Activated T-cell treated with anti-CD3 and anti-CD28 coated beads for 1 hour (primary cell): ENCODE results near the gene CTNNBIP1.
A peak's percentile ranks its signal among the peaks of the same experiment; 100 is the strongest.
"Not testable (repeated sequence)": the region's sequence is repeated elsewhere in the genome, so short reads cannot be mapped to it uniquely, and the experiment has no call there.

Source experiments
- DNase-seq: peaks from one replicate; pipeline ENCODE4 v3.0.0-alpha.2; 2020; ENCODE audit warnings: low read depth

CTNNBIP1 gene

DNA sequence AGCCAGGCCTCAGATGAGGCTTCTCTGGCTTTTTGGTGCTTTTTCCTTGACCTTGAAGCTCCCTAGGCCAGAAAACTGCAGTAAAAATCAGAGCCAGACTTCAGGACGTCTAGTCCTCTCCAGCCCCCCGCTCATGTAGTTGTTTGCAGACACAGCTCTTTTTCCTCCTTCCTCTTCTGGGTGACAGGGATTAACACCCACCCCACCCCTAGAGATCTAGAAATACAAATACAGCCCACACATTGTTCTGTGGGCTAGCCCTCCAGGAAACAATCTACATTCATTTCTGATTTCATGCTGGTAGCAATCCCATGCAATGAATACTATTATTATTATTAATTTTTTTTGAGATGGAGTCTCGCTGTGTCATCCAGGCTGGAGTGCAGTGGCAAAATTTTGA lies 76.4 kb downstream of the CTNNBIP1 start:
- DNase-seq: no peak

DNA sequence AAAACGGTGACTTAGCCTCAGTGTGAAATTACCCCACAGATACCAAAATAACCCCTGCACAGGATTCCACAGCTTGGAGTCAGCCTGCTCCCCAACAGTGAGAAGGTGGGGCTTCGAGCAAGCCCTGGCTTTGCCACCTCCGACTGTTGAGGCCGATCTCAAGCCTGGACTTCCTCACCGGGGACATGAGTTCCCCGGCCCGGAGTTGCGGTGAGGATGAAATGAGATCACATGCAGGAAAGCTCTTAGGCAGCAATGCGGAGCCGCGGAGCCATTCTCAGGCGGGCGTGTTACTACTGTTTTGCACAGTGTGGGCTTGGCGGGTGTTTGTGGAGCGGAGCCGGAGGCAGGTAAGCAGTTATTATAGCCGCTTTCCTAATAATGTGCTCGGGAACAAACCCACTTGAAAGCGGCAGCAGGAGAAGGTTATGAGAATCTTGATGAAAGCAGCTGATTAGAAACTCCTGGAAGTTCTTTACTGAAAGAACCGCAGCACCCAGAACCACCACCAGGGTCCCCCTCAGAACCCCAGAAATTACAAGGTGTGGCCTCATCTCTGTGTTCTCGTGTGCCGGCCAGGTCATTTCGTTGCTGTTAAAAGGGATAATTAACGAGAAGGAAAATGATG lies 82.4 kb downstream of the CTNNBIP1 start:
- no peak for DNase-seq

DNA sequence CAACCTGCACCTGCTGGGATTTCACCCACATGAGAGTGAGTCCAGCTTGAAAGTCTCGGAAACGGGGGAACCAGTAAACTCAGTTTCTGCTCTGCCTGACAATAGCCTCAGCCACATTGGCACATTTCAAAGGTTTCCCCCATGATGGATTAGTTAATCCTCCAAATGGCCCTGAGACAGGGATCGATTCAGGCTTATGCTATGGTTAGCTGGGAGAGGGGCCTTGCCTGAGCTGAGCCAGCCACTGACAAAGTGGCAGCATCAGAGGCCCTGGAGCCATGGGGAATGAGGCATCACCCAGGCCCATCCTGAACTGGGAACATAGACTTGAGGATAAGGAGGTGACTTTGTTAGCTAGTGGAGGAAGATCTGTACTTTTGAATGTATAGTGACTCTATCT lies 83.5 kb downstream of the CTNNBIP1 start:
- DNase-seq: no peak

DNA sequence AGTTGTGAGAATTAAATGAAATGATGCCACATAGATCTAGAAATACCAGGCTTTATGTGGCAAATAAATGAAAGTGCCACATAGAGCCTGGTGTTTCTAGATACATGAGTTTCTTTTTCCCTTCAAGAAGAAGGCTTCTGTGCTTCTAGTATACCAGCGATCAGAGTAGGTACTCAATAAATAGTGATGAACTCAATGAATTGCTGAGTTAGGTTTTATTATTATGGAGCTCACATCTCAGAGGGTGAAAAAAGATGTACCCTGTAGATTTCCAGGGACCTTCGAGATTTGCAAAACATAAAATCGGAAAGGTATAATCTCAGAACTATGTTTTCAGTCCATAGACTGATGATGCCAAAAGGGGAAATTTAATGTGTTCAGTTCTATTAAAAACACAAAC lies 84.0 kb downstream of the CTNNBIP1 start:
- no peak for DNase-seq

DNA sequence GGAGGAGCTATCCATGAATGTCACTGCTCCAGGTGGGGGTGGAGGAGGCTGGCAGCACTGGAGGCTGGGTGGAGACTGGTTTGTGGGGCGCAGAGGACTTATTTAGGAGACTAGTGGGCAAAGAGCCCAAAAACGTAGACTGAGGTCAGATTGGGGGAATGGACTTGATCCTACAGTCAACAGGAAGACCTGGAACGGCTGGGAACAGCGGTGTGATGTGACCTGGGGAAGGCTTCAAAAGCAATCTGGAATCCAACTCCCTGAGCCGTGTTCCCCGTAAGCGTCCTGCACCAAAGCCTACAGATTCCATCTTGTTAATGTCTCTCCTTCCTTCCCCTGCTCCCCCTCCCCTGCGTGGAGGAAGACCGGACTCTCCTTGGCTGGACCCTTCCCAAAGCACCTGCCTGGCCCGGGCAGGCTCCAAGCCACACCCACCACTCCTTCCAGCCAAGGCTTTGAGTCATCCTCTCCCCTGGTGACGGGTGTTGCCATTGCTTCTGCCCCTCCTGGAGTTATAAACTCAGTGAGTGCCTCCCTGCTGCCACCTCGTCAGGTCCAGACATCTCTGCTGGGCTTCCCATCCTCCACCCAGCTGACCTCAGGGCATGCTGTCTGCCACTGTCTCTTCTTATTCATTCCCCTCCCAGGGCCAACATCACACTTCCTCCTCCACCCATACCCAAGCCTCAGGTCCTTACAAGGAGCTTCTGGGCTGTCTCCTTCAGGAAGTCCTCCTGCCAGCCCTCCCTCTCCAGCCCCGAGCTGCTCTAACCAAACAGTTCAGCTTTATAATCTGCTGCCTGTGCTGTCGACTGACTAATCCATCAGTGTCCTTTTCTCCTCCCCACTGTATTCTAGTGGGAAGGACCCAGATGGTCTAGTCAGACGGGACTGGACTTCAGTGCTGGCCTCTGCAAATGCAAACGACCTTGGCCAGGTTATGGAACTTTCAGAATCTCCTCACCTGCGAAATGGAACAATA lies 84.7 kb downstream of the CTNNBIP1 start:
- peak; percentile 18 for DNase-seq

DNA sequence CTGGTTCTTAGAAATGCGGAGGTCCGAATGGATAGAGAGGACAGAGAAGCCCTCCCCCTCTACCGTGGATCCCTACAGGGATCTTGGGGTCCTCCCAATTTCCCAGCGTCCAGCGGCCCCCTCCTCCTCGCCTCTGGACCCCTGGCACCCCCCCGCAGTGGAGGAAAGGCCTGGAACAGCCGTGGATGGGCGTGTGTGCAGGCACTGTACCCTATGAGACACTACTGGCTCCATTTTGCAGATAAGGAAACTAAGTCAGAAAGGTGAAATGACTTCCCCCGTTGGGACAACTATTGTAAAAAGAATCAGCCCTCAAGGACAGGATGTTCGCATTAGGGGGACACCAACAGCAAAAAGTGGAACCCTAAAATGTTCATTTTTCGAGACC lies 85.4 kb downstream of the CTNNBIP1 start:
- no peak for DNase-seq

DNA sequence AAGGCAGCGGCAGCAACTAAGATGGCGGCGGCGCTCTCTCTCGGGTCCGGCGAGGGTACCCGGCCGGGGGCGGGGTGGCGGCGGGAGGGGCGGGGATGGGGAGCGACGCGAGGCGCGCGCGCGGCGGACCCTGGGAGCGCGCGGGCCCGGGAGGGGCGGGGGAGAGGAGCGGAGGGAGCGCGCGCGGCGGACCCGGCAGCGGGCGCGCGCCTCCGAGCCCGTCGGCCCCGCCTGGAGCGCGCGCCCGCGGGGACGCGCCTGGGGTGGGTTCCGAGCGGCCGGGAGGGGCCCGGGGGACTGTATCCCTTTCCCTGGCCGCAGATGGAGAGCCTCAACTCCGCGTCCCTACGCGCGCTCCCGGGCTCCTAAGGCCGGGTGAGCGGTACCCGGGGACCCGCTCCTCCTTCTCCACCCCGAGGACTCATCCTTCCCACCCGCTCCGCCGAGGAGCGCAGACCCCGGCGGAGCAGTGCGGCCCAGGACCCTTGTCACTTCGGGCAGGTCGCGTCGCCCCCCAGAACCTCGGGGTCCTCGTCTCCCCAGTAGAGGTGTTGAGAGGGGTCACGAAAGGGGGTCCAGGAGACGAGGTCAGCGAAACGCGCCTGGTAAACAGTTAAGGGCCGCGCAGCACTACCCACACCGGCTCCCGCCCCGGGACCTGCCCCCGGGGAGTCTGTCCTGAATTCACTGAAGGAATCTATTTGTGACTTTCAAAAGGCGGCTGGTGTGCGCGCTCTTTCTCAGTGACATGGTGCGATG lies 85.9 kb downstream of the CTNNBIP1 start, which contains the start of gene CLSTN1:
CLSTN1 (minus strand) TSS at position 23 of the 759 bp plus-strand sequence. CDS start 232 bp downstream, outside the sequence.
- peak; percentile 86 for DNase-seq

DNA sequence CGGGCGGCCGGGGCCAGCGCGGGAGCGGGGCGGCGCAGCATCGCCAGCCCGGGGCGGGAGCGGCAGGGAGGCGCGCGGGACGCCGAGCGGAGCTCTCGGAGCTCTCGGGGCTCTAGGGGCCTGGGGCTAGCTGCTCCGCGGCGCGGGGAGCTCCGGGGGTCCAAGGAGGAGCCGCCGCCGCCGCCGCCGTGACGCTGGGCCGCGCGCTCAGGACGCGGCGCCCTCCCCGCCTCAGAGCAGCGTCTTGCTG lies 86.5 kb downstream of the CTNNBIP1 start:
- DNase-seq: no peak

DNA sequence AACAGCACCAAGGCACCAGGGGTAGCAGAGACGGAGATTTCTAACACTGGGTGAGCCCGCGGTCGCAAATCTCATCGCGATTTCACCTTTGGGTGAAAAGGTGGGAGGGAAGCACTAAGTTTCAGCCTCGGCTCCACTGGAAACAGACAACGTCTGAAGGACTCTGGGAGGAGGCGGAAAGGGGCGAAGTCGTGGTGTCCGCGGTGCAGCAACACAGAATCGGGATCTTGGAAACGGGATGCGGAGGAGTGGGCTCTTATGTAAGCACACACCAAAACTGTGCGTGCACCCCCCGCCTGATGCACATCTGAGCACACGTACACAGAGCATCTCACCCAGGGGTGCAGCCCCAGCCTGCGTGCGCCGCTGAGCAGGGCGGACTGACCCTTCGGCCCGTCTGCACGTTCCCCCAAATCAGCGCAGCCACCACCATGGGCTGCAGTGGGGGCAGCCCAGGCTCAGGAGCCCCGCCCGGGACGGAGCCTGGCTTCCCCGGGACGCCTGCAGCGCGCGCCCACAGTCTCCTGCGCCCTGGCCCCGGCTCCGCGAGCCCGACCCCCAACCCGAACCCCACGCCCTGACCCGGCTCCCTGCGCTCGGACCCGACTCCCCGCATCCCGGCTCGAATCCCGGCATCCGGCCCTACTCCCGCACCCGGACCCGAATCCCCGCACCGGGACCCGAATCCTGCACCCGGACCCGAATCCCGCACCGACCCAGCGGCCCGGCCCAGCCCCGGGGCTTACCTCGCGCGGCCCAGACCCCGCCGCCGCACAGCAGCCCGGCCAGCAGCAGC lies 87.0 kb downstream of the CTNNBIP1 start:
- no peak for DNase-seq

DNA sequence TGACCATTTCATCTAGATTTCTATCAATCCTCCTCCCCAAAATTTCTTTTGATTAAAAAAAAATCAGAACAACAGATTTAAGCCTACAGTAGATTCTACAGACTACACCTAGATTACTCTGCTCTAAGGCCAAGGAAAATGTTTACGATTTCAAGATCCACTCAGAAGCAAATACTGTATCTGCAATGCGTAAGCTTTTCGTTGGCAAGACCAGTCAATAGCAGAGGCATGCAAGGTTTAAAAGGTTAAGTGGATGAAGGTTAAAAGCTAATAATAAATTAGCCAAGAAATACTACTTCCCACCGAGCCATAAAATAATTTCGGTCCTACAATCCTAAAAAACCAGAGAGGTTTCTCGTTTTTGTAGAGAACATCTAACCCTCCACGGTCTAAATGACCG lies 87.6 kb downstream of the CTNNBIP1 start:
- DNase-seq: no peak

DNA sequence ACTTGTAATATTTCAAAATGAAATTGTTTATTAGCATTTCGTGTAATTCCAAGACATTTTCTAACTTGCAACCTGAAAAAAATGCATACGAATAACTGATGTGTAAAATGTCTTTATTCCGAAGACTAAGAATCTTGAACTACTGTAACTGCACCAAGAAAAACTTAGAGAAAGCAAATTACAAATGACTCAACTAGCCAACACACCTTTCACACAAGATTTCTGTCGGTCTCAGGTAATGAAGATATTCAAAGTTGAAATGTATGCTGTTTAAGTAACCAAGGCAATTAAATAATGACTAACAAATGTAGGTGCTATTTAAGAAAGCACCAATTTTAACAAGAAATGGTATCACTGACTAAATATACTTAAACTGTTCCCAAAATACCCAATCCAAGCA lies 88.4 kb downstream of the CTNNBIP1 start:
- DNase-seq: no peak

DNA sequence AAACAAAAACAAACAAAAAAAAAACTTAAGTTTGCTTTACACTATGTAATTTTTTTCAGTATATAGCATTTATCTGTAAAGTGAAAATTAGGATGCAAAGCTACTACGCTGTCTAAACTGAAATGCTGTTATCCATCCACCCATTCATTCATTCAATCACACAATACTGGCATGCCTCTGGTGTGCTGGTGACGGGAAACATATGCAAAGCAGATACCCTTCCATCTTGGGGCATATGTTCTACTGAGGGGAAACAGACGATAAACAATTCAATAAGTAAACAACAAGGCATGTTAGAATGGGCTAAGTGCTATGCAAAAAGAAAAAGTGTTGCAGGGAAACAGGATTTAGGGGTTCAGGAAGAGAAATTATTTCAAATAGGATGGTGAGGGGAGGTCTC lies 89.5 kb downstream of the CTNNBIP1 start:
- DNase-seq: no peak

DNA sequence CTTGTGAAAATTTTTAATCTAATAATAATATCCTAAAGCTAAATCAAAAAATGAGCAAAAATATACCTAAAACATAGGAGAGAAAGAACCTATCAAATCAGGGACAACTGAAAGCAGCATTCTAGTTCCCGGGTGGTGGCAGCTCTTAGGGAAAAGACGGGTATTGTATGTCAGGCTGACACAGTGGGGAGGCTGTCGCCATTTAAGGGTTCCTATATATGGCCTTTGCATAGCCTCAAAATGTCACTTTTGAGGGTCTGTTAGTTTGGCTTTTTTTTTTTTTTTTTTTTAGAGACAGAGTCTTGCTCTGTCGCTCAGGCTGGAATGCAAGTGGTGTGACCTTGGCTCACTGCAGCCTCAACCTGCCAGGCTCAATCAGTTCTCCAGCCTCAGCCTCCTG lies 92.3 kb downstream of the CTNNBIP1 start:
- no peak for DNase-seq

DNA sequence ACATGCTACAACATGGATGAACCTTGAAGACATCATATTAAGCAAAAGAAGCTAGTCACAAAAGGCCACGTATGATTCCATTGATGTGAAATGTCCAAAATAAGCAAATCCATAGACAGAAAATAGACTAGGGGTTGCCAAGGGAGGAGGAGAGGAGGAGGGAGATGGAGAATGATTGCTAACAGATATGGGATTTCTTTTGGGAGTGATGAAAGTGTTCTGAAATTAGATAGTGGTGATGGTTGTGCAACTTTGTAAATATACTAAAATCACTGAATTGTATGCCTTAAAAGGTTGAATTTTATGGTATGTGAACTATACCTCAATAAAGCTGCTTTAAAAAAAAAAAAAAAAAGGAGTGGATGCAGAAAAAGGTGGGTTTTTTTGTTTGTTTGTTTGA lies 93.9 kb downstream of the CTNNBIP1 start:
- DNase-seq: no peak

DNA sequence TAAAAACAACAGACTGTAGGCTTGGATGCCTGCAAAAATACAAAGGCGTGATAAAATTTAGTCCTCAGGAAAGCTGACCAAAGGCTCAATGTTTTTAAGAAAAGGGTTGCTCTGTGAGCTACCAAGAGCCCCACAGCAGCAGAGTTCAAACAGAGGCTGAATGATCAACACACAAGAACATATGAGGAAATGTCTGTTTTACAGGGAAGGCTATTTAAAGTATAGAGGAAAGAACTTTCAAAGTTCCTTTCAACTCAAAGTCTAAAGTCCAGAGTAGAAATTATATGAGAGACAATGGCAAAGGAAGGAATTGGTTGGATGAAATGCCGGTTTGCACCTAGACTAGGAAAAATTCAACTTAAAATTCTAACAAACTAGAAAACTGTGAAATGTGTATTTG lies 94.9 kb downstream of the CTNNBIP1 start:
- DNase-seq: no peak

DNA sequence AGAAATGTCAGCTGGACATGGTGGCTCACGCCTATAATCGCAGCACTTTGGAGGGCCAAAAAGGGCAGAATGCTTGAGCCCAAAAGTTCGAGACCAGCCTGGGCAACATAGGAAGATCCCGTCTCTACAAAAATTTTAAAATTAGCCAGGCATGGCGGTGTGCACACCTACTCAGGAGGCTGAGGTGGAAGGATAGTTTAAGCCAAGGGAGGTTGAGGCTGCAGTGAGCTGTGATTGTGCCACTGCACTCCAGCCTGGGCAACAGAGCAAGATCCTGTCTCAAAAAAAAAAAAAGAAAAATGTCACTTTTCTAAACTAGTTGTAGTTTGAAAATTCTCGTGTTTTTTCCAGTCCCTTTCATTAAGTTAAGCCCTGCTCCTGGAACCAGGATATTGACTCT lies 95.5 kb downstream of the CTNNBIP1 start:
- no peak for DNase-seq

DNA sequence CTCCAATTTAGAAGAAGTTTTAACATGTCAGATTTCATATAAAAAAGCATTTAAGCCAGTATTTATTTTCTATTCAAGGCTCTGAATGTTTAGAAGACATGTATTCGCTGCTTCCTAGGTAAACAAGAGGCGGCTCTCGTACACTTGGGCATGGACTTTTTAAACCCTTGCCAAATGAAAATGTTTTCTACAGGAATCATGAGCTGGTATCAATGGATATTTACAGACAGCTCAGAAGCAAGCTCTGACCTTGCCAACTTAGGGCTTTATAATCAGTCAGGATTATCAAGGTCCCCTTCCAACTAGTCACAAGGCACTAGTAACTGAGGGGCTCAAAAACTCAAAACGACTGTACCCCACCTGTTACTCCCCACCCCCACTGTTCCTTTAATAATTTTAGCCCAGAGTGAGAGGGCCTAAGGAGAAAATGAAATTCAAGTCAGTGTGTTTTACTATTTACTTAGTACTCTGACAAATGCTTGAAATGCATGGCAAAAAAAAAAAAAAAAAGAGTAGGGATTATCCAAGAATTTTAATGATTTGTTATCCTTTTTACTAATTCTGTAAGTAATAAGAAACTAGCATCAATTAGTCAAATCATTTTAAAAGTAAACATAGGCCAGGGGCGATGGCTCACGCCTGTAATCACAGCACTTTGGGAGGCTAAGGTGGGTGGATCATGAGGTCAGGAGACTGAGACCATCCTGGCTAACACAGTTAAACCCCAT lies 98.7 kb downstream of the CTNNBIP1 start:
- no peak for DNase-seq

DNA sequence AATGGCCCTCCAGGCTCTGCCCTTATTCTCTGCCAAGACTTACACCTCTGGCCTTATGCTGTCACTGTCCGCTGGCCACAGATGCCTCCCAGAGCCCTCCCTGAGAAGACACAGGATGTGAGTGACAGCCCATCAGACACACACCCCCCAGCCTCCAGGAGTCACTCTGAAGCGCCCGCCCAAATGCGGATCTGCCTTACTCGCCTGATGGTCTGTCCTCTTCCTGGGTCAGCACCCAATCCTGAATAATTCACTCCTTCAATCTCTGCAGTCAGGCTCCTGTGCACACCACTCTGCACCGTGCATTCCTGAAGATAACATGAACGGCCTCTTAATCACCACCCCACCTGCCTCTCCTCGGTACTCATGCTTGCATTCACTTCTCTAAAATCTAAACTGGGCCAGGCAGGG lies 101.0 kb downstream of the CTNNBIP1 start:
- DNase-seq: no peak

DNA sequence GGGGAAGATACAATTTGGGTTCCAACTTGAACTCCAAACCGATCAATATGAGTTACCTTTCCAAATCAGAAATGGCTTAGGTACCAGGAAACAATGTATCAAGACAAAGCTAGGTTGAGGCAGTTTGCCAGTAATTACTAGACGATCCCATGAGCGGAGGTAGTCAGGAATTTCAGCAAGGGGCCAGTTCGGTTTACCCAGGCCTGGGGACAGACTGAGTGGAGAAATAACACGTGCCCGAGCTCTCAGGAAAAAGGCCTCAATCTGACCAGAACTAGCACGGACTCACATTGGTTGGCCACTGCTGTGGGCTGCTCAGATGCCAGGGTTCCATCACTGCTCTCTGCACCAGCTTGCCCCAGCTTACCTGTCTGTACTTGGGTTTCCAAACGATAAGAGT lies 101.6 kb downstream of the CTNNBIP1 start:
- DNase-seq: no peak

DNA sequence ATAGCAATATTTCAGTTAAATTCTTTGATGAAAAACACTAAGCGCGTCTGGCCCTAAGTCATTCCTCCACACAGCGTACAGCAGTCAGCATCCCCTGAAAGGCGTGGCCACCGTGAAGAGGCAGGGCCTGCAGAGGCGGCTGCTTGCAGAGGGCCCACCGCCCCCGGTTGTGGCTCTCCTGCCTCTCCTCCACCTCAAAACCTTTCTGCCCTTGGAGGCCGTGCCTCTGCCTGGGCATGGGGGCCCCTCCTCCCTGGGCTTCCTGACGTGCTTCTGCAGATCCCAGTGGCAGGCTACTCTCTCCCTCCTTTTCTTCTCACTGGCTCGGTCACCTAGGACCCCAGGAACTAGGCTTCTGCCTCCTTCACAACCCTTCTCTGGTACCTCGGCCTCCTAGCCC lies 102.5 kb downstream of the CTNNBIP1 start:
- DNase-seq: no peak

DNA sequence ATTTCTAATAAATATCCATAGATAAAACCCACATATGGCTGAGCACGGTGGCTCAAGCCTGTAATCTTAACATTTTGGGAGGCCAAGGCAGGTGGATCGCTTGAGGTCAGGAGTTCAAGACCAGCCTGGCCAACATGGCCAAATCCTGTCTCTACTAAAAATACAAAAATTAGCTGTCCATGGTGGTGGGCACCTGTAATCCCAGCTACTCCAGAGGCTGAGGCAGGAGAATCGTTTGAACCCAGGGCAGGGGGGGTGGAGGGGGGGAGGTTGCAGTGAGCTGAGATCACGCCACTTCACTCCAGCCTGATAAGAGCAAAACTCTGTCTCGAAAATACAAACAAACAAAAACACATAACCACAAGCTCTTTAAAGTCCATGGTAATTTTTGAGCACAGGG lies 104.1 kb downstream of the CTNNBIP1 start:
- not testable (repeated sequence) for DNase-seq
